Karpas-422 (cell line): ENCODE measurements around the gene FREY1. TPM values are rescaled to one million over a fixed set of nuclear protein-coding genes. Genes with fewer than 3 reads are reported as not detected.

Experiments used
- DNase-seq: peaks from one replicate; pipeline ENCODE4 v3.0.0-alpha.2; 2015
- H2AFZ ChIP-seq: fragments of 200-600 bp; sonication (generic); 2 replicates; pipeline ENCODE4 v1.6.1; 2014; ENCODE audit warnings: antibody characterized with exemption, low read length, mixed read lengths
- H3K27ac ChIP-seq: fragments of 200-600 bp; sonication (generic); 2 replicates; pipeline ENCODE4 v1.5.1; 2014; ENCODE audit warnings: mild to moderate bottlenecking, low read length, moderate library complexity
- H3K27me3 ChIP-seq: fragments of 200-600 bp; sonication (generic); 2 replicates; pipeline ENCODE4 v1.6.1; 2014; ENCODE audit warnings: low read length, mixed read lengths
- H3K36me3 ChIP-seq: fragments of 200-600 bp; sonication (generic); 2 replicates; pipeline ENCODE4 v1.6.1; 2014; ENCODE audit warnings: low read length, mixed read lengths; ENCODE audit not compliant: insufficient read depth
- H3K4me1 ChIP-seq: fragments of 200-600 bp; sonication (generic); 2 replicates; pipeline ENCODE4 v1.6.1; 2014; ENCODE audit warnings: mild to moderate bottlenecking, low read length, mixed read lengths
- H3K4me2 ChIP-seq: fragments of 200-600 bp; sonication (generic); 2 replicates; pipeline ENCODE4 v1.6.1; 2014; ENCODE audit warnings: low read length, low read depth, mild to moderate bottlenecking; ENCODE audit not compliant: poor library complexity, severe bottlenecking
- H3K4me3 ChIP-seq: fragments of 200-600 bp; sonication (generic); 2 replicates; pipeline ENCODE4 v1.5.1; 2014; ENCODE audit warnings: mild to moderate bottlenecking, antibody characterized with exemption, low read length, mixed read lengths
- H3K79me2 ChIP-seq: fragments of 200-600 bp; sonication (generic); 2 replicates; pipeline ENCODE4 v1.6.1; 2014; ENCODE audit warnings: mild to moderate bottlenecking, low read length, mixed read lengths
- H3K9ac ChIP-seq: fragments of 200-600 bp; sonication (generic); 2 replicates; pipeline ENCODE4 v1.6.0; 2014; ENCODE audit warnings: low read length
- H3K9me2 ChIP-seq: fragments of 200-600 bp; sonication (generic), shearing (Covaris generic); replicated peaks from 2 replicates; pipeline ENCODE4 v1.6.0; 2014; ENCODE audit warnings: mild to moderate bottlenecking, low read length, moderate library complexity; ENCODE audit not compliant: insufficient read depth
- H3K9me3 ChIP-seq: fragments of 300-700, 200-600 bp; sonication (generic); 2 replicates; pipeline ENCODE4 v1.6.1; 2014; ENCODE audit warnings: low read length, mixed read lengths
- H4K20me1 ChIP-seq: fragments of 200-600 bp; sonication (generic); 2 replicates; pipeline ENCODE4 v1.6.1; 2014; ENCODE audit warnings: mild to moderate bottlenecking, antibody characterized with exemption, low read length, low read depth; ENCODE audit not compliant: insufficient read depth
- total RNA-seq: library from RNA; depleted of rRNA; stranded (reverse); fragments of >200 nt; shearing (Covaris generic); gene quantifications from 2 replicates; pipeline ENCODE4 v1.2.3, GENCODE V29; 2014; ENCODE audit warnings: low replicate concordance

Gene FREY1
- total RNA-seq, 1 experiment from 2014 or later: 2.3 TPM

- H3K4me3 ChIP-seq: no peak overlapping the region
Observed at GRCh38 chr11:45920531-45921477, 13.7 kb upstream of the FREY1 start.

GRCh38 chr11:45919806-45920530 lies 12.9 kb upstream of the FREY1 start:
- no peak overlapping the region for H3K4me3 ChIP-seq
- H3K27ac ChIP-seq: no peak overlapping the region
- no peak for DNase-seq
- H3K9me3 ChIP-seq: no peaks in the 10 kb centered on the region
- peaks cover 40% of the 10 kb centered on the region for H3K4me1 ChIP-seq
- peaks cover 25% of the 10 kb centered on the region for H3K79me2 ChIP-seq
- peaks cover 4% of the 10 kb centered on the region; the same call in 1 of the 2 replicates for H4K20me1 ChIP-seq
- H3K36me3 ChIP-seq: no peaks in the 10 kb centered on the region; the same call in 1 of the 2 replicates
- H3K9me2 ChIP-seq: no peaks in the 10 kb centered on the region
- no peak overlapping the region for H3K9ac ChIP-seq
- H2AFZ ChIP-seq: no peak overlapping the region
- H3K4me2 ChIP-seq: no peak overlapping the region
- H3K27me3 ChIP-seq: no peaks in the 10 kb centered on the region

More at GRCh38 chr11:45920531-45921477, 13.7 kb upstream of the FREY1 start:
- DNase-seq: no peak
- H3K27me3 ChIP-seq: no peaks in the 10 kb centered on the region
- H3K36me3 ChIP-seq: no peaks in the 10 kb centered on the region; the same call in 1 of the 2 replicates
- peaks cover 40% of the 10 kb centered on the region for H3K4me1 ChIP-seq
- H2AFZ ChIP-seq: no peak overlapping the region
- no peaks in the 10 kb centered on the region for H3K9me3 ChIP-seq
- H3K27ac ChIP-seq: no peak overlapping the region
- H3K9ac ChIP-seq: no peak overlapping the region
- H3K4me2 ChIP-seq: no peak overlapping the region
- H3K79me2 ChIP-seq: peaks cover 17% of the 10 kb centered on the region
- peaks cover 4% of the 10 kb centered on the region; the same call in 1 of the 2 replicates for H4K20me1 ChIP-seq
- H3K9me2 ChIP-seq: no peaks in the 10 kb centered on the region

- no peak overlapping the region for H2AFZ ChIP-seq
- H3K79me2 ChIP-seq: peaks cover 25% of the 10 kb centered on the region
- H3K27me3 ChIP-seq: no peaks in the 10 kb centered on the region
- H3K9me3 ChIP-seq: no peaks in the 10 kb centered on the region
- H3K4me2 ChIP-seq: peak overlapping the region; percentile 94
- H3K9ac ChIP-seq: peak overlapping the region; percentile 97
- H3K9me2 ChIP-seq: no peaks in the 10 kb centered on the region
- H3K27ac ChIP-seq: peak overlapping the region; percentile 76
- no peaks in the 10 kb centered on the region; the same call in 1 of the 2 replicates for H3K36me3 ChIP-seq
- peaks cover 40% of the 10 kb centered on the region for H3K4me1 ChIP-seq
- peaks cover 4% of the 10 kb centered on the region; the same call in 1 of the 2 replicates for H4K20me1 ChIP-seq
- H3K4me3 ChIP-seq: peak overlapping the region; percentile 95; the same call in 1 of the 2 replicates
- DNase-seq: no peak
Observed at GRCh38 chr11:45918962-45919675, 12.0 kb upstream of the FREY1 start.

- Histone ChIP-seq H3K4me3 (peak overlapping the region; percentile 95), H3K4me1 (peaks cover 39% of the 10 kb centered on the region)
Observed at GRCh38 chr11:45918331-45918941, 11.4 kb upstream of the FREY1 start.

GRCh38 chr11:45917623-45918330 lies 10.7 kb upstream of the FREY1 start, which contains the start of gene PEX16:
TSS of gene PEX16 (minus strand) at chr11:45917877. CDS start at chr11:45917811, 66 bp downstream.
- Histone ChIP-seq H3K4me1 (peaks cover 32% of the 10 kb centered on the region), H4K20me1 (peaks cover 4% of the 10 kb centered on the region; the same call in 1 of the 2 replicates), H3K9ac (peak within 1 kb of the TSS; percentile 97)

More at GRCh38 chr11:45918331-45918941, 11.4 kb upstream of the FREY1 start:
- peak overlapping the region; percentile 67; the same call in 1 of the 2 replicates for H2AFZ ChIP-seq
- H4K20me1 ChIP-seq: peaks cover 4% of the 10 kb centered on the region; the same call in 1 of the 2 replicates
- no peaks in the 10 kb centered on the region; the same call in 1 of the 2 replicates for H3K36me3 ChIP-seq
- H3K9me2 ChIP-seq: no peaks in the 10 kb centered on the region
- no peaks in the 10 kb centered on the region for H3K27me3 ChIP-seq
- peak; percentile 86 for DNase-seq
- H3K27ac ChIP-seq: peak overlapping the region; percentile 76
- H3K79me2 ChIP-seq: peaks cover 25% of the 10 kb centered on the region
- H3K9me3 ChIP-seq: no peaks in the 10 kb centered on the region
- peak overlapping the region; percentile 97 for H3K9ac ChIP-seq
- H3K4me2 ChIP-seq: peak overlapping the region; percentile 94

GRCh38 chr11:45917286-45917622 lies 10.2 kb upstream of the FREY1 start:
- 0 out of 2 replicates have a peak overlapping the region, but pooled peaks have one; percentile 34 for H2AFZ ChIP-seq
- H3K4me1 ChIP-seq: peaks cover 27% of the 10 kb centered on the region

More at GRCh38 chr11:45917623-45918330, 10.7 kb upstream of the FREY1 start, which contains the start of gene PEX16:
- Histone ChIP-seq H3K4me3 (peak within 1 kb of the TSS; percentile 95), H3K27ac (peak within 1 kb of the TSS; percentile 76), H3K27me3 (no peaks in the 10 kb centered on the region), H3K4me2 (peak within 1 kb of the TSS; percentile 94), H3K9me2 (no peaks in the 10 kb centered on the region), H3K79me2 (peaks cover 25% of the 10 kb centered on the region), H2AFZ (peak within 1 kb of the TSS; percentile 67; the same call in 1 of the 2 replicates), H3K9me3 (no peaks in the 10 kb centered on the region), H3K36me3 (no peaks in the 10 kb centered on the region; the same call in none of the 2 replicates)
- DNase-seq: peak; percentile 99

GRCh38 chr11:45915446-45915845 lies 8.4 kb upstream of the FREY1 start:
- peaks cover 2% of the 10 kb centered on the region for H3K36me3 ChIP-seq
- peaks cover 24% of the 10 kb centered on the region for H3K4me1 ChIP-seq
- no peak overlapping the region for H3K27ac ChIP-seq
- no peak overlapping the region for H3K4me3 ChIP-seq
- no peak overlapping the region for H3K9ac ChIP-seq
- H3K79me2 ChIP-seq: peaks cover 25% of the 10 kb centered on the region
- H3K9me3 ChIP-seq: no peaks in the 10 kb centered on the region
- DNase-seq: no peak
- peaks cover 4% of the 10 kb centered on the region; the same call in 1 of the 2 replicates for H4K20me1 ChIP-seq
- H3K27me3 ChIP-seq: no peaks in the 10 kb centered on the region
- H3K9me2 ChIP-seq: no peaks in the 10 kb centered on the region
- H3K4me2 ChIP-seq: no peak overlapping the region
- no peak overlapping the region for H2AFZ ChIP-seq

More at GRCh38 chr11:45917286-45917622, 10.2 kb upstream of the FREY1 start:
- Histone ChIP-seq H3K4me3 (peak overlapping the region; percentile 95), H4K20me1 (peaks cover 4% of the 10 kb centered on the region; the same call in 1 of the 2 replicates), H3K9me2 (no peaks in the 10 kb centered on the region), H3K4me2 (peak overlapping the region; percentile 94), H3K79me2 (peaks cover 25% of the 10 kb centered on the region), H3K36me3 (no peaks in the 10 kb centered on the region; the same call in none of the 2 replicates), H3K27ac (peak overlapping the region; percentile 76), H3K27me3 (no peaks in the 10 kb centered on the region), H3K9me3 (no peaks in the 10 kb centered on the region), H3K9ac (peak overlapping the region; percentile 97)
- DNase-seq: no peak
